ENCODE data around the gene INSYN2A. TPM values are rescaled to one million over a fixed set of nuclear protein-coding genes. Genes with fewer than 3 reads are reported as not detected.

The INSYN2A gene
- total and polyA plus RNA-seq, 10 of the 15 experiments (the other 5 are each of a cell fraction or from before 2014, with no cell fraction given), result not detected

- TF ChIP-seq, protein P1, sequence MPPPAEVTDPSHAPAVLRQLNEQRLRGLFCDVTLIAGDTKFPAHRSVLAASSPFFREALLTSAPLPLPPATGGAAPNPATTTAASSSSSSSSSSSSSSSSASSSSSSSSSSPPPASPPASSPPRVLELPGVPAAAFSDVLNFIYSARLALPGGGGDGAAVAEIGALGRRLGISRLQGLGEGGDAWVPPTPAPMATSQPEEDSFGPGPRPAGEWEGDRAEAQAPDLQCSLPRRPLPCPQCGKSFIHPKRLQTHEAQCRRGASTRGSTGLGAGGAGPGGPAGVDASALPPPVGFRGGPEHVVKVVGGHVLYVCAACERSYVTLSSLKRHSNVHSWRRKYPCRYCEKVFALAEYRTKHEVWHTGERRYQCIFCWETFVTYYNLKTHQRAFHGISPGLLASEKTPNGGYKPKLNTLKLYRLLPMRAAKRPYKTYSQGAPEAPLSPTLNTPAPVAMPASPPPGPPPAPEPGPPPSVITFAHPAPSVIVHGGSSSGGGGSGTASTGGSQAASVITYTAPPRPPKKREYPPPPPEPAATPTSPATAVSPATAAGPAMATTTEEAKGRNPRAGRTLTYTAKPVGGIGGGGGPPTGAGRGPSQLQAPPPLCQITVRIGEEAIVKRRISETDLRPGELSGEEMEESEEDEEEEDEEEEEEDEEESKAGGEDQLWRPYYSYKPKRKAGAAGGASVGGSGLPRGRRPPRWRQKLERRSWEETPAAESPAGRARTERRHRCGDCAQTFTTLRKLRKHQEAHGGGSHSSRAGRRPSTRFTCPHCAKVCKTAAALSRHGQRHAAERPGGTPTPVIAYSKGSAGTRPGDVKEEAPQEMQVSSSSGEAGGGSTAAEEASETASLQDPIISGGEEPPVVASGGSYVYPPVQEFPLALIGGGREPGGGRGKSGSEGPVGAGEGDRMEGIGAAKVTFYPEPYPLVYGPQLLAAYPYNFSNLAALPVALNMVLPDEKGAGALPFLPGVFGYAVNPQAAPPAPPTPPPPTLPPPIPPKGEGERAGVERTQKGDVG (CRISPR knock-in tag; IDR thresholded peaks at IDR 0.05), result no peak
- no peak for TF ChIP-seq ASH2L (IDR thresholded peaks at IDR 0.05; ENCODE audit: borderline replicate concordance, low read depth)
- TF ChIP-seq RBBP5 (conservative IDR thresholded peaks at IDR 0.05), result no peak
- no peak for TF ChIP-seq NRF1 (conservative IDR thresholded peaks at IDR 0.05; ENCODE audit: low read depth, low read length)
- TF ChIP-seq ZNF274 (IDR thresholded peaks at IDR 0.05; ENCODE audit: insufficient read depth, insufficient read length), result no peak
- no peak for TF ChIP-seq ZBED1 (IDR thresholded peaks at IDR 0.05; ENCODE audit: borderline replicate concordance)
- no peak for TF ChIP-seq SUPT20H (IDR thresholded peaks at IDR 0.05; ENCODE audit: borderline replicate concordance, control insufficient read depth, low read depth, low read length)
- TF ChIP-seq IRF5 (IDR thresholded peaks at IDR 0.05; ENCODE audit: borderline replicate concordance), result no peak
Measured at GRCh38 chr10:127198721-127199120, 2.3 kb upstream of the INSYN2A start (continued).

GRCh38 chr10:127198307-127198706 lies 1.9 kb upstream of the INSYN2A start:
- no TSS peak for BruUV-seq (replicated peaks)
- Histone ChIP-seq H3K36me3 (ENCODE audit: control insufficient read depth in 2 of 2, insufficient read depth in 2 of 2, low read length in 1 of 2) (no peaks in the 10 kb centered on the region), H3K4me2 (ENCODE audit: control insufficient read depth, insufficient read depth) (no peak overlapping the region), H3K27me3 (replicated peaks in 1 of 2; ENCODE audit: control insufficient read depth in 2 of 2, insufficient read depth in 2 of 2, low read length in 1 of 2) (no peaks in the 10 kb centered on the region), H3K9ac (ENCODE audit: control insufficient read depth, insufficient read depth, low read length) (no peak overlapping the region), H3K79me2 (ENCODE audit: control insufficient read depth, insufficient read depth, low read length) (no peaks in the 10 kb centered on the region), H3K4me3 (no peak overlapping the region), H2AFZ (ENCODE audit: control insufficient read depth, low read depth, low read length) (no peak overlapping the region), H3K4me1 (ENCODE audit: control insufficient read depth, insufficient read depth, low read length) (no peaks in the 10 kb centered on the region), H3K9me3 (replicated peaks; ENCODE audit: control insufficient read depth, insufficient read depth, low read length) (no peaks in the 10 kb centered on the region), H4K20me1 (ENCODE audit: control insufficient read depth, insufficient read depth) (no peaks in the 10 kb centered on the region), H3K27ac (ENCODE audit: control insufficient read depth, insufficient read depth) (no peak overlapping the region)
- ATAC-seq, result no peak
- RAD21 ChIA-PET (ENCODE audit: unreplicated experiment), result no interaction called here
- DNase-seq (ENCODE audit: low read depth, low spot score), result no peak
- SMC1A ChIA-PET (ENCODE audit: uncharacterized antibody, unreplicated experiment), result no interaction called here
- POLR2A ChIA-PET, result no interaction called here
- CTCF ChIA-PET, result no interaction called here
- intact Hi-C loops (cut with micrococcal nuclease; ENCODE audit: unreplicated experiment), result no loop called here
- no peak for FAIRE-seq
- 21% methylated on average over 5 of the region's 5 CpGs for WGBS (ENCODE audit: insufficient coverage, insufficient replicate concordance, low lambda C conversion rate, missing lambda C conversion rate)
- in situ Hi-C loops (cut with MboI), result no loop called here
- TF ChIP-seq SMAD5 (IDR thresholded peaks at IDR 0.05; ENCODE audit: low read depth), result no peak
- no peak for TF ChIP-seq RBBP5 (conservative IDR thresholded peaks at IDR 0.05)
- no peak for TF ChIP-seq SMC3 (IDR thresholded peaks at IDR 0.05; ENCODE audit: borderline replicate concordance, low read length)
- TF ChIP-seq BHLHE40 (IDR thresholded peaks at IDR 0.05; ENCODE audit: borderline replicate concordance in 1 of 2, low read depth in 2 of 2, low read length in 1 of 2), result no peak
- TF ChIP-seq, protein P2, sequence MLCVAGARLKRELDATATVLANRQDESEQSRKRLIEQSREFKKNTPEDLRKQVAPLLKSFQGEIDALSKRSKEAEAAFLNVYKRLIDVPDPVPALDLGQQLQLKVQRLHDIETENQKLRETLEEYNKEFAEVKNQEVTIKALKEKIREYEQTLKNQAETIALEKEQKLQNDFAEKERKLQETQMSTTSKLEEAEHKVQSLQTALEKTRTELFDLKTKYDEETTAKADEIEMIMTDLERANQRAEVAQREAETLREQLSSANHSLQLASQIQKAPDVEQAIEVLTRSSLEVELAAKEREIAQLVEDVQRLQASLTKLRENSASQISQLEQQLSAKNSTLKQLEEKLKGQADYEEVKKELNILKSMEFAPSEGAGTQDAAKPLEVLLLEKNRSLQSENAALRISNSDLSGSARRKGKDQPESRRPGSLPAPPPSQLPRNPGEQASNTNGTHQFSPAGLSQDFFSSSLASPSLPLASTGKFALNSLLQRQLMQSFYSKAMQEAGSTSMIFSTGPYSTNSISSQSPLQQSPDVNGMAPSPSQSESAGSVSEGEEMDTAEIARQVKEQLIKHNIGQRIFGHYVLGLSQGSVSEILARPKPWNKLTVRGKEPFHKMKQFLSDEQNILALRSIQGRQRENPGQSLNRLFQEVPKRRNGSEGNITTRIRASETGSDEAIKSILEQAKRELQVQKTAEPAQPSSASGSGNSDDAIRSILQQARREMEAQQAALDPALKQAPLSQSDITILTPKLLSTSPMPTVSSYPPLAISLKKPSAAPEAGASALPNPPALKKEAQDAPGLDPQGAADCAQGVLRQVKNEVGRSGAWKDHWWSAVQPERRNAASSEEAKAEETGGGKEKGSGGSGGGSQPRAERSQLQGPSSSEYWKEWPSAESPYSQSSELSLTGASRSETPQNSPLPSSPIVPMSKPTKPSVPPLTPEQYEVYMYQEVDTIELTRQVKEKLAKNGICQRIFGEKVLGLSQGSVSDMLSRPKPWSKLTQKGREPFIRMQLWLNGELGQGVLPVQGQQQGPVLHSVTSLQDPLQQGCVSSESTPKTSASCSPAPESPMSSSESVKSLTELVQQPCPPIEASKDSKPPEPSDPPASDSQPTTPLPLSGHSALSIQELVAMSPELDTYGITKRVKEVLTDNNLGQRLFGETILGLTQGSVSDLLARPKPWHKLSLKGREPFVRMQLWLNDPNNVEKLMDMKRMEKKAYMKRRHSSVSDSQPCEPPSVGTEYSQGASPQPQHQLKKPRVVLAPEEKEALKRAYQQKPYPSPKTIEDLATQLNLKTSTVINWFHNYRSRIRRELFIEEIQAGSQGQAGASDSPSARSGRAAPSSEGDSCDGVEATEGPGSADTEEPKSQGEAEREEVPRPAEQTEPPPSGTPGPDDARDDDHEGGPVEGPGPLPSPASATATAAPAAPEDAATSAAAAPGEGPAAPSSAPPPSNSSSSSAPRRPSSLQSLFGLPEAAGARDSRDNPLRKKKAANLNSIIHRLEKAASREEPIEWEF (IDR thresholded peaks at IDR 0.05; ENCODE audit: insufficient replicate concordance, low read depth, low read length), result no peak
- TF ChIP-seq NRF1 (conservative IDR thresholded peaks at IDR 0.05; ENCODE audit: low read depth, low read length), result no peak
- no peak for TF ChIP-seq SP1 (IDR thresholded peaks at IDR 0.05; ENCODE audit: low read depth, low read length)
- TF ChIP-seq CBX5 (IDR thresholded peaks at IDR 0.05; ENCODE audit: low read depth), result no peak

Data from GM12878 (cell line).